Fibroblast of lung (primary cell): ENCODE results near the gene PANX2. TPM values are rescaled to one million over a fixed set of nuclear protein-coding genes. Genes with fewer than 3 reads are reported as not detected.

Experiments
- DNase-seq, 2 donors: peaks; one replicate each; pipeline versions ENCODE4 v3.0.0 to v3.0.0-alpha.2; 2010; ENCODE audit warnings: low read depth in 2 of 2
- H2AFZ ChIP-seq: 2 replicates; pipeline ENCODE4 v1.5.1; 2012; ENCODE audit warnings: low read length, control low read depth, inconsistent platforms
- H3K27ac ChIP-seq: 2 replicates; pipeline ENCODE4 v1.5.1; 2011; ENCODE audit warnings: low read length, control low read depth; ENCODE audit not compliant: insufficient read depth
- H3K27me3 ChIP-seq: 2 replicates; pipeline ENCODE4 v1.5.1; 2011; ENCODE audit warnings: mild to moderate bottlenecking, low read length; ENCODE audit not compliant: control insufficient read depth, insufficient read depth
- H3K36me3 ChIP-seq: 2 replicates; pipeline ENCODE4 v1.5.1; 2011; ENCODE audit warnings: low read length; ENCODE audit not compliant: control insufficient read depth, insufficient read depth
- H3K4me1 ChIP-seq: 2 replicates; pipeline ENCODE4 v1.5.1; 2011; ENCODE audit warnings: low read length; ENCODE audit not compliant: control insufficient read depth, insufficient read depth; ENCODE audit errors: extremely low read depth
- H3K4me2 ChIP-seq: 2 replicates; pipeline ENCODE4 v1.5.1; 2011; ENCODE audit warnings: low read length, control low read depth; ENCODE audit not compliant: insufficient read depth; ENCODE audit errors: extremely low read depth
- H3K4me3 ChIP-seq, 4 experiments: fragments of 200-600 bp in 1 of 4; sonication (generic) in 1 of 4; replicated peaks in 1 of 4; 2 replicates each; pipeline ENCODE4 v1.5.1; 2011 to 2016; ENCODE audit warnings: low read length in 4 of 4, low read depth in 3 of 4, mild to moderate bottlenecking in 3 of 4, control low read depth in 2 of 4, inconsistent platforms in 1 of 4, mixed read lengths in 1 of 4; ENCODE audit not compliant: insufficient read depth in 1 of 4; ENCODE audit errors: control extremely low read depth in 1 of 4
- H3K79me2 ChIP-seq: 2 replicates; pipeline ENCODE4 v1.5.1; 2012; ENCODE audit warnings: mild to moderate bottlenecking, low read length, inconsistent platforms; ENCODE audit not compliant: control insufficient read depth, insufficient read depth
- H3K9ac ChIP-seq: 2 replicates; pipeline ENCODE4 v1.5.1; 2011; ENCODE audit warnings: mild to moderate bottlenecking, low read length, control low read depth; ENCODE audit not compliant: insufficient read depth
- H3K9me3 ChIP-seq: 2 replicates; pipeline ENCODE4 v1.5.1; 2012; ENCODE audit warnings: low read depth, low read length; ENCODE audit not compliant: control insufficient read depth, insufficient read depth
- H4K20me1 ChIP-seq: 2 replicates; pipeline ENCODE4 v1.5.1; 2011; ENCODE audit warnings: low read length; ENCODE audit not compliant: control insufficient read depth, insufficient read depth; ENCODE audit errors: extremely low read depth
- EZH2 ChIP-seq: IDR thresholded peaks from 2 replicates; pipeline ENCODE4 v1.5.1; 2012; ENCODE audit warnings: low read length, control low read depth, mild to moderate bottlenecking; ENCODE audit errors: missing control alignments
- polyA plus RNA-seq, 2 donors: library from polyadenylated mRNA; depleted of rRNA in 1 of 2; stranded (reverse) in 1 of 2; unstranded in 1 of 2; fragments of >200 nt; gene quantifications; 2 replicates each; pipeline ENCODE4 v1.2.1, GENCODE V29; 2011 to 2012; ENCODE audit warnings: missing spikeins in 1 of 2
- total RNA-seq: library from RNA; depleted of rRNA; stranded (reverse); fragments of >200 nt; gene quantifications from 2 replicates; pipeline ENCODE4 v1.2.1, GENCODE V29; 2014
- TF ChIP-seq, protein P1 (sequence below), 2 donors: IDR thresholded peaks in 1 of 2; conservative IDR thresholded peaks in 1 of 2; 1 replicate in 1 of 2; 2 replicates in 1 of 2; pipeline ENCODE4 v1.5.1; 2011 to 2012; ENCODE audit warnings: low read length in 2 of 2, control low read depth in 1 of 2, inconsistent platforms in 1 of 2, low read depth in 1 of 2, mild to moderate bottlenecking in 1 of 2

Gene PANX2
- total and polyA plus RNA-seq, 2 donors (not counting 1 experiment from before 2014, with no cell fraction given), result 0.17 to 0.45 TPM

DNA sequence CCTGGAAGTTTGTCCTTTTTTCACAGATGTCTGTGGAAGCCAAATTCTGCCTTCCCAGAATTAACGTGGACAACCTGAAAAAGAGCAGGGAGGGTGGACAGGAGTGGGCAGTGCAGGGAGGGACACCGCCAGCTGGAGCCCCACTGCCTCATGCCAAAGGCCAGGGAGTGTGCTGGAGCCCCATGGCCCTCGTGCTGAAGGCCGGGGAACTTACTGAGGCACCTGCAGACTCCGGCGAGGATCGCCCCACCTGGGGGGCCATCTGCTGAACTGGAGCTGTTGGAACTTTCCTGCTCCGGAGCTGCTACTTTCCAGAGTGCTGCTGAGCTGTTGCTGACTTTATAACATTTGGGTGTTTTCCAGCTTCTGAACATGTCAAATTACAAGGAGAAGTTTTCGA is 45.5 kb upstream of the PANX2 start:
- Histone ChIP-seq H3K27ac (no peak overlapping the region), H4K20me1 (no peaks in the 10 kb centered on the region), H2AFZ (no peak overlapping the region), H3K4me2 (no peak overlapping the region), H3K27me3 (peaks cover 14% of the 10 kb centered on the region), H3K4me3 (no peak overlapping the region), H3K36me3 (no peaks in the 10 kb centered on the region), H3K9ac (no peak overlapping the region), H3K9me3 (no peaks in the 10 kb centered on the region), H3K79me2 (no peaks in the 10 kb centered on the region), H3K4me1 (no peaks in the 10 kb centered on the region)
- TF ChIP-seq, protein P1, sequence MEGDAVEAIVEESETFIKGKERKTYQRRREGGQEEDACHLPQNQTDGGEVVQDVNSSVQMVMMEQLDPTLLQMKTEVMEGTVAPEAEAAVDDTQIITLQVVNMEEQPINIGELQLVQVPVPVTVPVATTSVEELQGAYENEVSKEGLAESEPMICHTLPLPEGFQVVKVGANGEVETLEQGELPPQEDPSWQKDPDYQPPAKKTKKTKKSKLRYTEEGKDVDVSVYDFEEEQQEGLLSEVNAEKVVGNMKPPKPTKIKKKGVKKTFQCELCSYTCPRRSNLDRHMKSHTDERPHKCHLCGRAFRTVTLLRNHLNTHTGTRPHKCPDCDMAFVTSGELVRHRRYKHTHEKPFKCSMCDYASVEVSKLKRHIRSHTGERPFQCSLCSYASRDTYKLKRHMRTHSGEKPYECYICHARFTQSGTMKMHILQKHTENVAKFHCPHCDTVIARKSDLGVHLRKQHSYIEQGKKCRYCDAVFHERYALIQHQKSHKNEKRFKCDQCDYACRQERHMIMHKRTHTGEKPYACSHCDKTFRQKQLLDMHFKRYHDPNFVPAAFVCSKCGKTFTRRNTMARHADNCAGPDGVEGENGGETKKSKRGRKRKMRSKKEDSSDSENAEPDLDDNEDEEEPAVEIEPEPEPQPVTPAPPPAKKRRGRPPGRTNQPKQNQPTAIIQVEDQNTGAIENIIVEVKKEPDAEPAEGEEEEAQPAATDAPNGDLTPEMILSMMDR (conservative IDR thresholded peaks at IDR 0.05 in 1 of 2, IDR thresholded peaks at IDR 0.05 in 1 of 2; ENCODE audit: low read depth in 1 of 2, low read length in 2 of 2), result no peak
- TF ChIP-seq EZH2, result no peak
- DNase-seq, result no peak

DNA sequence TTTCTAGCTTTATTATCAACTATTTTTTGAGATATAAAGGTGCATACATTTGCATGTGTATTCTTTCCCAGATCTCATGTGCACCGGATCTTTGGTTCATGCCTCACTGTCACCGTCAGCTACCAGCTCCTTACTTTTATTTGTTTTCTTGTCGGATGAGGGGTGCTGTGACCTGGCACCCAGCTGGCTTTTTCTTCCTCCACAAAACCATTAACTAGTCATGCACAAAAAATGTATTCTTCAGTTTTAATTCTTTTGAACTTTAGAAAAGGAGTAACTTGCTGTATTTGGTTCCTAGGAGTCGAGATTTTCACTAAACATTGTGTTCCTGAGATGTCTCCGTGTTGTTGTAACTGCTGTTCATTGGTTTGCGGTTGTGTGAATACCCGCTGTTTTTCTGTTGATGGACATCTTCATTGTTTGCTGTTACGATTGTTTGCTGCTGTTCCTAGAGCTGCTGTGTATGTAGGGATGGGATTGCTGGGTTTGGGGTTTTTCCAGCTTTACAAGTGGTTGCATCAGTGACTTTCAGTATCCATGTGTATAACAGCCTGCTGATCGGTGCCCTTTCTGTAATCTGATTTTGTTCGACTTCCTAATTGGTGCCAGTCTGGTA is 41.3 kb upstream of the PANX2 start:
- H3K4me1 ChIP-seq, result no peaks in the 10 kb centered on the region
- no peaks in the 10 kb centered on the region for H3K9me3 ChIP-seq
- H3K27me3 ChIP-seq, result no peaks in the 10 kb centered on the region
- no peak overlapping the region for H3K9ac ChIP-seq
- H3K27ac ChIP-seq, result no peak overlapping the region
- TF ChIP-seq, protein P1 (conservative IDR thresholded peaks at IDR 0.05 in 1 of 2, IDR thresholded peaks at IDR 0.05 in 1 of 2; ENCODE audit: low read depth in 1 of 2, low read length in 2 of 2), result no peak
- TF ChIP-seq EZH2, result no peak
- DNase-seq, result peak; percentile 58 to 77
- no peak overlapping the region for H3K4me2 ChIP-seq
- H3K36me3 ChIP-seq, result no peaks in the 10 kb centered on the region
- no peak overlapping the region for H3K4me3 ChIP-seq
- no peaks in the 10 kb centered on the region for H4K20me1 ChIP-seq
- no peak overlapping the region for H2AFZ ChIP-seq
- H3K79me2 ChIP-seq, result no peaks in the 10 kb centered on the region

DNA sequence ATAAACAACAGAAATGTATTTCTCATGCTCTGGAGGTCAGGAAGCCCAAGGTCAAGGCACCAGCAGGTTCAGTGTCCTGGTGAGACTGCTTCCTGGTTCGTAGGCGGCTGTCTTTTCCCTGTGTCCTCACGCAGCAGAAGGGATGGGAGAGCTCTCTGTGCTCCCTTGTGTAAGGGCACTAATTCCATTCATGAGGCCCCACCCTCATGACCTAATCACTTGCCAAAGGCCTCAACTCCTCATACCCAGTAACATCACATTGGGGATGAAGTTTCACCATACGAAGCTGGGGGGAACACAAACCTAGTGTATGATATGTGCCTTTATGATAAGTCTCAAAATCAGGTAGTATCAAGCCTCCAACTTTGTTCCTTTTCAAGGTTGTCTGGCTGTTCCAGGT is 38.6 kb upstream of the PANX2 start:
- Histone ChIP-seq H3K9ac (no peak overlapping the region), H3K4me3 (no peak overlapping the region), H3K79me2 (no peaks in the 10 kb centered on the region), H2AFZ (no peak overlapping the region), H3K4me1 (no peaks in the 10 kb centered on the region), H3K27me3 (no peaks in the 10 kb centered on the region), H4K20me1 (no peaks in the 10 kb centered on the region), H3K9me3 (no peaks in the 10 kb centered on the region), H3K4me2 (no peak overlapping the region), H3K27ac (no peak overlapping the region), H3K36me3 (no peaks in the 10 kb centered on the region)
- DNase-seq, result no peak
- TF ChIP-seq, protein P1 (conservative IDR thresholded peaks at IDR 0.05 in 1 of 2, IDR thresholded peaks at IDR 0.05 in 1 of 2; ENCODE audit: low read depth in 1 of 2, low read length in 2 of 2), result no peak
- no peak for TF ChIP-seq EZH2
